Trophoblast cell (in vitro differentiated cells and primary cell): ENCODE measurements around the gene PPIE.
A peak's percentile ranks its signal among the peaks of the same experiment; 100 is the strongest.

Source experiments
- DNase-seq, 2 donors: peaks; one replicate each; pipeline ENCODE4 v3.0.0-alpha.2; 2016
- H2AFZ ChIP-seq: 2 replicates; pipeline ENCODE4 v1.6.1; 2013; ENCODE audit warnings: low read length, moderate library complexity, mild to moderate bottlenecking; ENCODE audit not compliant: insufficient read depth, poor library complexity
- H2AK5ac ChIP-seq: 2 replicates; pipeline ENCODE4 v1.6.1; 2013; ENCODE audit warnings: mild to moderate bottlenecking, low read length
- H2BK120ac ChIP-seq: 2 replicates; pipeline ENCODE4 v1.6.1; 2013; ENCODE audit warnings: low read length, mild to moderate bottlenecking, moderate library complexity; ENCODE audit not compliant: insufficient read depth, poor library complexity
- H2BK12ac ChIP-seq: 2 replicates; pipeline ENCODE4 v1.6.1; 2013; ENCODE audit warnings: mild to moderate bottlenecking, low read length, moderate library complexity
- H2BK5ac ChIP-seq: 2 replicates; pipeline ENCODE4 v1.6.1; 2013; ENCODE audit warnings: low read length, low read depth, moderate library complexity, mild to moderate bottlenecking; ENCODE audit not compliant: poor library complexity
- H3K14ac ChIP-seq: 2 replicates; pipeline ENCODE4 v1.6.1; 2013; ENCODE audit warnings: mild to moderate bottlenecking, low read length
- H3K18ac ChIP-seq: 2 replicates; pipeline ENCODE4 v1.6.1; 2013; ENCODE audit warnings: mild to moderate bottlenecking, low read length
- H3K23ac ChIP-seq: 2 replicates; pipeline ENCODE4 v1.6.1; 2013; ENCODE audit warnings: low read length
- H3K27ac ChIP-seq: 2 replicates; pipeline ENCODE4 v1.5.1; 2013; ENCODE audit warnings: low read depth, mild to moderate bottlenecking, inconsistent platforms, low read length, moderate library complexity
- H3K27me3 ChIP-seq: 2 replicates; pipeline ENCODE4 v1.6.1; 2013; ENCODE audit warnings: inconsistent platforms, mild to moderate bottlenecking, low read length, moderate library complexity; ENCODE audit not compliant: insufficient read depth
- H3K36me3 ChIP-seq, 2 experiments: 1 replicate in 1 of 2; 2 replicates in 1 of 2; pipeline ENCODE4 v1.6.1; 2013; ENCODE audit warnings: low read length in 2 of 2, mild to moderate bottlenecking in 2 of 2, moderate library complexity in 1 of 2; ENCODE audit not compliant: insufficient read depth in 2 of 2, control insufficient read depth in 1 of 2
- H3K4ac ChIP-seq: 2 replicates; pipeline ENCODE4 v1.6.1; 2013; ENCODE audit warnings: low read depth, mild to moderate bottlenecking, low read length, moderate library complexity
- H3K4me1 ChIP-seq, 2 experiments: 1 replicate in 1 of 2; 2 replicates in 1 of 2; pipeline ENCODE4 v1.6.1; 2013; ENCODE audit warnings: low read length in 2 of 2, mild to moderate bottlenecking in 2 of 2, moderate library complexity in 1 of 2; ENCODE audit not compliant: insufficient read depth in 2 of 2, control insufficient read depth in 1 of 2
- H3K4me2 ChIP-seq: 2 replicates; pipeline ENCODE4 v1.6.1; 2013; ENCODE audit warnings: inconsistent platforms, mild to moderate bottlenecking, low read length, moderate library complexity
- H3K4me3 ChIP-seq: 2 replicates; pipeline ENCODE4 v1.5.1; 2013; ENCODE audit warnings: mild to moderate bottlenecking, low read depth, low read length, inconsistent platforms
- H3K79me1 ChIP-seq: one replicate; pipeline ENCODE4 v1.6.1; 2013; ENCODE audit warnings: low read length
- H3K79me2 ChIP-seq: 2 replicates; pipeline ENCODE4 v1.6.1; 2013; ENCODE audit warnings: low read length, mild to moderate bottlenecking; ENCODE audit not compliant: control insufficient read depth, insufficient read depth, poor library complexity
- H3K9ac ChIP-seq: 2 replicates; pipeline ENCODE4 v1.6.1; 2013; ENCODE audit warnings: mild to moderate bottlenecking, low read length
- H3K9me3 ChIP-seq: 2 replicates; pipeline ENCODE4 v1.6.1; 2013; ENCODE audit warnings: low read depth, mild to moderate bottlenecking, control low read depth, inconsistent platforms, low read length; ENCODE audit not compliant: insufficient read depth
- H4K12ac ChIP-seq: 2 replicates; pipeline ENCODE4 v1.6.1; 2013; ENCODE audit warnings: low read depth, mild to moderate bottlenecking, low read length, moderate library complexity
- H4K8ac ChIP-seq: 2 replicates; pipeline ENCODE4 v1.6.1; 2013; ENCODE audit warnings: low read depth, mild to moderate bottlenecking, low read length, moderate library complexity
- H4K91ac ChIP-seq: one replicate; pipeline ENCODE4 v1.6.1; 2013; ENCODE audit warnings: low read depth, mild to moderate bottlenecking, low read length, moderate library complexity
- WGBS: extraction: QIAGEN DNeasy Blood & Tissue Kit; methylation state at CpG from one replicate; pipeline ENCODE4 v1.1.7; 2013; ENCODE audit warnings: missing lambda C conversion rate; ENCODE audit not compliant: insufficient read length, insufficient coverage; ENCODE audit errors: extremely low coverage; 5-methylcytosine and 5-hydroxymethylcytosine counted together

PPIE gene

GRCh38 chr1:39690794-39691382 is 47.8 kb upstream of the PPIE start:
- no peak overlapping the region for H3K4me3 ChIP-seq
- no peaks in the 10 kb centered on the region for H3K79me1 ChIP-seq
- no peak overlapping the region for H3K18ac ChIP-seq
- H4K91ac ChIP-seq = no peak overlapping the region
- peaks cover 52% of the 10 kb centered on the region for H3K27me3 ChIP-seq
- H2AFZ ChIP-seq = no peak overlapping the region
- H3K9ac ChIP-seq = no peak overlapping the region
- no peak for DNase-seq
- H3K4me2 ChIP-seq = peak overlapping the region; percentile 75
- no peak overlapping the region for H2AK5ac ChIP-seq
- peaks cover 11 to 12% of the 10 kb centered on the region in 2 experiments for H3K4me1 ChIP-seq
- no CpG with 5 or more reads among the region's 28 CpGs for WGBS
- H3K4ac ChIP-seq = no peak overlapping the region
- peaks cover 10% of the 10 kb centered on the region for H3K9me3 ChIP-seq
- H3K36me3 ChIP-seq = no peaks in the 10 kb centered on the region
- H3K14ac ChIP-seq = no peak overlapping the region
- H4K8ac ChIP-seq = no peak overlapping the region
- H2BK5ac ChIP-seq = no peak overlapping the region
- H3K23ac ChIP-seq = no peak overlapping the region
- no peak overlapping the region for H2BK120ac ChIP-seq
- no peaks in the 10 kb centered on the region for H3K79me2 ChIP-seq
- H2BK12ac ChIP-seq = no peak overlapping the region
- H3K27ac ChIP-seq = no peak overlapping the region
- no peak overlapping the region for H4K12ac ChIP-seq

GRCh38 chr1:39691383-39692151 is 47.1 kb upstream of the PPIE start, which contains the start of gene HPCAL4:
Gene HPCAL4, minus strand, starts transcription at chr1:39691433. Its CDS starts 6,830 bp downstream, at chr1:39684603.
- Histone ChIP-seq H3K9ac (no peak within 1 kb of the TSS), H3K79me2 (no peaks in the 10 kb centered on the region), H3K36me3 (no peaks in the 10 kb centered on the region), H3K4me3 (no peak within 1 kb of the TSS), H3K4ac (no peak within 1 kb of the TSS), H3K23ac (no peak within 1 kb of the TSS), H3K9me3 (peaks cover 10% of the 10 kb centered on the region), H2BK5ac (no peak within 1 kb of the TSS), H4K12ac (no peak within 1 kb of the TSS), H2AK5ac (no peak within 1 kb of the TSS), H3K79me1 (no peaks in the 10 kb centered on the region), H4K91ac (no peak within 1 kb of the TSS), H2AFZ (peak within 1 kb of the TSS; percentile 24), H3K27ac (no peak within 1 kb of the TSS), H2BK120ac (no peak within 1 kb of the TSS), H2BK12ac (no peak within 1 kb of the TSS), H3K4me1 (peaks cover 11 to 12% of the 10 kb centered on the region in 2 experiments), H4K8ac (no peak within 1 kb of the TSS), H3K27me3 (peaks cover 52% of the 10 kb centered on the region), H3K14ac (no peak within 1 kb of the TSS), H3K18ac (no peak within 1 kb of the TSS), H3K4me2 (peak within 1 kb of the TSS; percentile 75)
- WGBS = no CpG with 5 or more reads among the region's 47 CpGs
- DNase-seq = peak; percentile 86 to 91

GRCh38 chr1:39692152-39693074 is 46.3 kb upstream of the PPIE start:
- Histone ChIP-seq H3K4ac (no peak overlapping the region), H3K18ac (no peak overlapping the region), H2BK120ac (no peak overlapping the region), H3K79me2 (no peaks in the 10 kb centered on the region), H3K36me3 (no peaks in the 10 kb centered on the region), H2BK5ac (no peak overlapping the region), H3K4me3 (no peak overlapping the region), H3K9ac (no peak overlapping the region), H3K9me3 (peaks cover 10% of the 10 kb centered on the region), H3K27ac (no peak overlapping the region), H4K91ac (no peak overlapping the region), H2AFZ (peak overlapping the region; percentile 24), H3K14ac (no peak overlapping the region), H3K4me2 (peak overlapping the region; percentile 13), H3K23ac (no peak overlapping the region), H2BK12ac (no peak overlapping the region), H3K4me1 (peaks cover 11 to 12% of the 10 kb centered on the region in 2 experiments), H4K12ac (no peak overlapping the region), H3K79me1 (no peaks in the 10 kb centered on the region), H3K27me3 (peaks cover 47% of the 10 kb centered on the region), H2AK5ac (no peak overlapping the region), H4K8ac (no peak overlapping the region)
- DNase-seq = no peak
- whole genome bisulfite sequencing = no CpG with 5 or more reads among the region's 56 CpGs

GRCh38 chr1:39694026-39694425 is 44.7 kb upstream of the PPIE start:
- H3K4me1 ChIP-seq = peaks cover 7 to 9% of the 10 kb centered on the region in 2 experiments
- H3K27me3 ChIP-seq = peaks cover 52% of the 10 kb centered on the region

More at GRCh38 chr1:39694026-39694425, 44.7 kb upstream of the PPIE start:
- H3K4me3 ChIP-seq = no peak overlapping the region
- no peaks in the 10 kb centered on the region for H3K79me1 ChIP-seq
- H2BK5ac ChIP-seq = no peak overlapping the region
- H4K12ac ChIP-seq = no peak overlapping the region
- H3K14ac ChIP-seq = no peak overlapping the region
- no peak overlapping the region for H3K18ac ChIP-seq
- H2BK12ac ChIP-seq = no peak overlapping the region
- no peak overlapping the region for H3K23ac ChIP-seq
- DNase-seq = peak in 1 of 2 donors; percentile 14
- H2AFZ ChIP-seq = no peak overlapping the region
- no peak overlapping the region for H2AK5ac ChIP-seq
- H3K9ac ChIP-seq = no peak overlapping the region
- H3K9me3 ChIP-seq = peaks cover 10% of the 10 kb centered on the region
- H4K8ac ChIP-seq = no peak overlapping the region
- H2BK120ac ChIP-seq = no peak overlapping the region
- H3K27ac ChIP-seq = no peak overlapping the region
- no peaks in the 10 kb centered on the region for H3K79me2 ChIP-seq
- H4K91ac ChIP-seq = no peak overlapping the region
- WGBS = no CpG with 5 or more reads among the region's 1 CpG
- no peak overlapping the region for H3K4me2 ChIP-seq
- H3K4ac ChIP-seq = no peak overlapping the region
- no peaks in the 10 kb centered on the region for H3K36me3 ChIP-seq
